Measurements from ENCODE around the gene CRYAA.
"Not testable (repeated sequence)": the region's sequence is repeated elsewhere in the genome, so short reads cannot be mapped to it uniquely, and the experiment has no call there.

The CRYAA gene

GRCh38 chr21:43177043-43177906 is 8.5 kb downstream of the CRYAA start:
- not testable (repeated sequence) for DNase-seq (ENCODE audit: low read depth)

GRCh38 chr21:43178175-43178826 is 9.5 kb downstream of the CRYAA start:
- DNase-seq (ENCODE audit: low read depth), result not testable (repeated sequence)

GRCh38 chr21:43181033-43181432 is 12.2 kb downstream of the CRYAA start:
- not testable (repeated sequence) for DNase-seq (ENCODE audit: low read depth)

- DNase-seq (ENCODE audit: low read depth), result not testable (repeated sequence)
Observed at GRCh38 chr21:43187268-43187667, 18.5 kb downstream of the CRYAA start.

- no peak for DNase-seq (ENCODE audit: low read depth)
Observed at GRCh38 chr21:43187715-43188114, 18.9 kb downstream of the CRYAA start.

GRCh38 chr21:43188181-43188580 is 19.4 kb downstream of the CRYAA start:
- no peak for DNase-seq (ENCODE audit: low read depth)

- no peak for DNase-seq (ENCODE audit: low read depth)
Observed at GRCh38 chr21:43188592-43189210, 19.9 kb downstream of the CRYAA start.

- DNase-seq (ENCODE audit: low read depth), result no peak
Observed at GRCh38 chr21:43189936-43190335, 21.1 kb downstream of the CRYAA start.

GRCh38 chr21:43190544-43190943 is 21.7 kb downstream of the CRYAA start:
- DNase-seq (ENCODE audit: low read depth), result no peak

- no peak for DNase-seq (ENCODE audit: low read depth)
Observed at GRCh38 chr21:43190951-43191350, 22.1 kb downstream of the CRYAA start.

GRCh38 chr21:43191521-43191920 is 22.7 kb downstream of the CRYAA start:
- no peak for DNase-seq (ENCODE audit: low read depth)

- DNase-seq (ENCODE audit: low read depth), result no peak
Observed at GRCh38 chr21:43191971-43192370, 23.2 kb downstream of the CRYAA start.

GRCh38 chr21:43192501-43193081 is 23.8 kb downstream of the CRYAA start:
- DNase-seq (ENCODE audit: low read depth), result no peak

GRCh38 chr21:43193088-43193650 is 24.4 kb downstream of the CRYAA start:
- no peak for DNase-seq (ENCODE audit: low read depth)

- no peak for DNase-seq (ENCODE audit: low read depth)
Observed at GRCh38 chr21:43193651-43194302, 25.0 kb downstream of the CRYAA start.

- no peak for DNase-seq (ENCODE audit: low read depth)
Observed at GRCh38 chr21:43194303-43195120, 25.7 kb downstream of the CRYAA start.

GRCh38 chr21:43195121-43196021 is 26.6 kb downstream of the CRYAA start:
- DNase-seq (ENCODE audit: low read depth), result no peak

- no peak for DNase-seq (ENCODE audit: low read depth)
Observed at GRCh38 chr21:43196826-43197225, 28.0 kb downstream of the CRYAA start.

GRCh38 chr21:43198376-43198775 is 29.6 kb downstream of the CRYAA start:
- no peak for DNase-seq (ENCODE audit: low read depth)

GRCh38 chr21:43201491-43201890 is 32.7 kb downstream of the CRYAA start:
- no peak for DNase-seq (ENCODE audit: low read depth)

Data from activated T-helper 1 cell treated with Interleukin-2 at 50 U/mL for 16 hours (primary cell).